ENCODE results near the gene CTDNEP1. TPM values are rescaled to one million over a fixed set of nuclear protein-coding genes. Genes with fewer than 3 reads are reported as not detected.

CTDNEP1 gene
- total and polyA plus RNA-seq, 2 of the 4 experiments (the other 2 are of a cell fraction) = 23.8 to 132 TPM

- Histone ChIP-seq H3K4me2 (ENCODE audit: low read depth, low read length) (peak overlapping the region; percentile 97), H4K5ac (ENCODE audit: low read depth, low read length) (peak overlapping the region; percentile 88), H3K14ac (replicated peaks; ENCODE audit: low read depth, low read length) (peak overlapping the region; percentile 99), H2BK20ac (ENCODE audit: low read depth, low read length) (no peak overlapping the region), H3K18ac (ENCODE audit: low read depth, low read length) (peak overlapping the region; percentile 74), H3K23ac (ENCODE audit: low read depth, low read length) (peak overlapping the region; percentile 99), H3K56ac (ENCODE audit: extremely low read depth, insufficient read depth, low read length) (peak overlapping the region; percentile 86), H2BK5ac (ENCODE audit: low read depth, low read length, poor library complexity, severe bottlenecking) (peak overlapping the region; percentile 74), H4K20me1 (ENCODE audit: insufficient read depth, low read length) (peaks cover 53% of the 10 kb centered on the region), H3K36me3 (ENCODE audit: control insufficient read depth, insufficient read depth, low read length) (peaks cover 42% of the 10 kb centered on the region), H3K79me1 (ENCODE audit: low read depth in 1 of 2, low read length in 2 of 2) (peaks cover 15 to 81% of the 10 kb centered on the region in 2 experiments), H3K27ac (ENCODE audit: insufficient read depth, low read length) (peak overlapping the region; percentile 80), H2AK5ac (ENCODE audit: low read depth, low read length) (peak overlapping the region; percentile 96), H4K8ac (ENCODE audit: low read depth in 2 of 2, low read length in 2 of 2) (peak overlapping the region; percentile 69 to 73), H2AK9ac (replicated peaks; ENCODE audit: low read depth, low read length, poor library complexity) (peak overlapping the region; percentile 99), H4K91ac (ENCODE audit: insufficient read depth, low read depth, low read length) (peak overlapping the region; percentile 43), H2AFZ (replicated peaks; ENCODE audit: low read length, poor library complexity) (peak overlapping the region; percentile 97), H3K4ac (ENCODE audit: low read depth, low read length) (peak overlapping the region; percentile 98), H3K4me1 (ENCODE audit: control insufficient read depth, insufficient read depth, low read length) (peaks cover 5% of the 10 kb centered on the region), H2BK120ac (ENCODE audit: low read depth, low read length) (peak overlapping the region; percentile 40; the same call in 1 of the 2 replicates), H3K9me1 (ENCODE audit: insufficient read depth, low read length) (peaks cover 9% of the 10 kb centered on the region), H3K27me3 (ENCODE audit: control insufficient read depth, insufficient read depth, low read length) (no peaks in the 10 kb centered on the region), H3K4me3 (ENCODE audit: insufficient read depth, low read depth, low read length) (peak overlapping the region; percentile 94), H3K9me3 (ENCODE audit: control insufficient read depth, insufficient read depth, low read length) (no peaks in the 10 kb centered on the region), H3K9ac (ENCODE audit: low read depth, low read length) (peak overlapping the region; percentile 99), H2BK15ac (ENCODE audit: low read depth, low read length) (no peak overlapping the region)
- intact Hi-C loops (cut with micrococcal nuclease) (loop anchor here (2.0 kb wide), 1 partner anchor 13 kb away; no protein-coding TSS in a partner anchor), dilution Hi-C loops (cut with HindIII; ENCODE audit: low sequenced_read_pairs, unreplicated experiment) (no loop called here), in situ Hi-C loops (cut with MboI; ENCODE audit: low sequenced_read_pairs) (loop anchor here (25.0 kb wide), 1 partner anchor 929 kb away; the partner anchor contains the start of genes PER1 and VAMP2)
- no TSS peak for BruUV-seq (replicated peaks)
- ChIA-PET CTCF (no interaction called here), POLR2A (ENCODE audit: unreplicated experiment) (interaction anchor here (1.0 kb wide), 1 partner anchor 9 kb away, joined by 3 read pairs; no protein-coding TSS in a partner anchor)
- TF ChIP-seq BHLHE40 (IDR thresholded peaks at IDR 0.05; ENCODE audit: low read depth, low read length) (no peak), RAD21 (IDR thresholded peaks at IDR 0.05; ENCODE audit: low read length) (no peak), MXI1 (IDR thresholded peaks at IDR 0.05; ENCODE audit: borderline replicate concordance, low read depth, low read length) (0 out of 2 replicates have a peak, but pooled peaks have one; percentile 9), RCOR1 (IDR thresholded peaks at IDR 0.05; ENCODE audit: insufficient replicate concordance, low read length) (no peak), FOS (IDR thresholded peaks at IDR 0.05; ENCODE audit: low read depth, low read length) (no peak)
- DNase-seq = no peak
- ATAC-seq (ENCODE audit: low read depth) = peak; percentile 9
- 0% methylated on average over 4 of the region's 9 CpGs; no CpG with 5 or more reads in 1 of the 2 experiments for WGBS, 2 experiments (ENCODE audit: extremely low coverage in 2 of 2, insufficient read length in 1 of 2)
Measured at GRCh38 chr17:7233701-7234082, 17.8 kb downstream of the CTDNEP1 start.
